HepG2 (cell line): ENCODE results near the gene NUFIP2. TPM values are rescaled to one million over a fixed set of nuclear protein-coding genes. Genes with fewer than 3 reads are reported as not detected.

Experiments used
- E2F1 ChIP-seq: sonication (generic); formaldehyde crosslinking; IDR thresholded peaks from 2 replicates; pipeline ENCODE4 v1.5.0; 2020; ENCODE audit warnings: missing genetic modification reagents
- GATA4 ChIP-seq: sonication (generic); IDR thresholded peaks from 2 replicates; pipeline ENCODE4 v1.6.1; 2016; ENCODE audit warnings: antibody characterized with exemption, low read depth, borderline replicate concordance
- SALL2 ChIP-seq: sonication (generic); formaldehyde crosslinking; IDR thresholded peaks from 2 replicates; pipeline ENCODE4 v1.8.1; 2023; ENCODE audit warnings: mild to moderate bottlenecking, missing genetic modification reagents, inconsistent platforms
- SNAPC5 ChIP-seq: sonication (generic); formaldehyde crosslinking; IDR thresholded peaks from 2 replicates; pipeline ENCODE4 v1.8.1; 2023; ENCODE audit warnings: mild to moderate bottlenecking, missing genetic modification reagents, borderline replicate concordance
- U2AF2 ChIP-seq: fragments of 200-400 bp; formaldehyde crosslinking; IDR thresholded peaks from 2 replicates; pipeline ENCODE4 v1.6.1; 2017; ENCODE audit warnings: low read depth, mild to moderate bottlenecking, low read length
- ZBTB42 ChIP-seq: sonication (generic); formaldehyde crosslinking; IDR thresholded peaks from 2 replicates; pipeline ENCODE4 v1.5.0; 2020; ENCODE audit warnings: mild to moderate bottlenecking, missing genetic modification reagents
- ZC3H4 ChIP-seq: sonication (generic); formaldehyde crosslinking; IDR thresholded peaks from 2 replicates; pipeline ENCODE4 v1.4.0; 2020; ENCODE audit warnings: missing genetic modification reagents, borderline replicate concordance
- ZNF124 ChIP-seq: sonication (generic); formaldehyde crosslinking; IDR thresholded peaks from 2 replicates; pipeline ENCODE4 v1.4.0; 2020; ENCODE audit warnings: missing genetic modification reagents
- ZNF205 ChIP-seq: IDR thresholded peaks from 2 replicates; pipeline ENCODE4 v1.6.1; 2018; ENCODE audit warnings: missing biosample characterization, missing genetic modification reagents
- ZNF276 ChIP-seq: sonication (generic); formaldehyde crosslinking; IDR thresholded peaks from 2 replicates; pipeline ENCODE4 v1.4.0; 2020; ENCODE audit warnings: mild to moderate bottlenecking, low read depth, missing genetic modification reagents
- ZNF644 ChIP-seq: IDR thresholded peaks from 2 replicates; pipeline ENCODE4 v1.6.1; 2016; ENCODE audit warnings: low read depth
- ZNF713 ChIP-seq: sonication (generic); formaldehyde crosslinking; IDR thresholded peaks from 2 replicates; pipeline ENCODE4 v1.4.0; 2020; ENCODE audit warnings: mild to moderate bottlenecking, missing genetic modification reagents
- polyA plus RNA-seq, 8 experiments: library from polyadenylated mRNA; depleted of rRNA in 3 of 8; stranded (reverse) in 7 of 8; unstranded in 1 of 8; fragments of >200 nt; fragmentation: Illumina TruSeq in 4 of 8; extraction: Trizol in 4 of 8; gene quantifications; 2 replicates each; pipeline versions ENCODE4 v1.2.1 to v1.2.3, GENCODE V29; 2011 to 2016; ENCODE audit warnings: low read depth in 4 of 8, missing spikeins in 1 of 8, mixed read lengths in 1 of 8; ENCODE audit not compliant: insufficient read depth in 1 of 8
- total RNA-seq, 5 experiments: library from RNA; depleted of rRNA; stranded (reverse); fragments of >200 nt; fragmentation: Illumina TruSeq; extraction: Trizol; gene quantifications; 2 replicates each; pipeline ENCODE4 v1.2.3, GENCODE V29; 2016; ENCODE audit warnings: low read depth in 1 of 5
- TF ChIP-seq, protein P1 (sequence below): sonication (generic); formaldehyde crosslinking; IDR thresholded peaks from 2 replicates; pipeline ENCODE4 v1.8.1; 2023; ENCODE audit warnings: mild to moderate bottlenecking, inconsistent platforms, moderate library complexity, missing genetic modification reagents, borderline replicate concordance
- TF ChIP-seq, protein P2 (sequence below): sonication (generic); formaldehyde crosslinking; IDR thresholded peaks from 2 replicates; pipeline ENCODE4 v1.4.0; 2020; ENCODE audit warnings: missing genetic modification reagents, borderline replicate concordance
- TF ChIP-seq, protein P3 (sequence below): sonication (generic); formaldehyde crosslinking; IDR thresholded peaks from 2 replicates; pipeline ENCODE4 v1.4.0; 2020; ENCODE audit warnings: missing genetic modification reagents
- TF ChIP-seq, protein P4 (sequence below): sonication (generic); formaldehyde crosslinking; IDR thresholded peaks from 2 replicates; pipeline ENCODE4 v1.4.0; 2020; ENCODE audit warnings: missing genetic modification reagents

Gene NUFIP2
- total and polyA plus RNA-seq, 2 of the 13 experiments (the other 11 are each of a cell fraction or from before 2014, with no cell fraction given) = 10.3 to 30.8 TPM

- TF ChIP-seq, protein P1, sequence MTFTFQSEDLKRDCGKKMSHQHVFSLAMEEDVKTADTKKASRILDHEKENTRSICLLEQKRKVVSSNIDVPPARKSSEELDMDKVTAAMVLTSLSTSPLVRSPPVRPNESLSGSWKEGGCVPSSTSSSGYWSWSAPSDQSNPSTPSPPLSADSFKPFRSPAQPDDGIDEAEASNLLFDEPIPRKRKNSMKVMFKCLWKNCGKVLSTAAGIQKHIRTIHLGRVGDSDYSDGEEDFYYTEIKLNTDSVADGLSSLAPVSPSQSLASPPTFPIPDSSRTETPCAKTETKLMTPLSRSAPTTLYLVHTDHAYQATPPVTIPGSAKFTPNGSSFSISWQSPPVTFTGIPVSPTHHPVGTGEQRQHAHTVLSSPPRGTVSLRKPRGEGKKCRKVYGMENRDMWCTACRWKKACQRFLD (CRISPR knock-in tag) = peak; percentile 67
- TF ChIP-seq ZNF276 (CRISPR knock-in tag) (0 out of 2 replicates have a peak, but pooled peaks have one; percentile 83), SALL2 (CRISPR knock-in tag) (peak; percentile 61; the same call in 1 of the 2 replicates), GATA4 (peak; percentile 92), E2F1 (CRISPR knock-in tag) (0 out of 2 replicates have a peak, but pooled peaks have one; percentile 44), ZNF124 (CRISPR knock-in tag) (peak; percentile 92; the same call in 1 of the 2 replicates), ZNF713 (no peak), ZC3H4 (CRISPR knock-in tag) (no peak), U2AF2 (no peak), SNAPC5 (0 out of 2 replicates have a peak, but pooled peaks have one; percentile 22), ZNF205 (CRISPR knock-in tag) (peak; percentile 28; the same call in 1 of the 2 replicates), ZBTB42 (no peak), ZNF644 (CRISPR knock-in tag) (no peak)
- TF ChIP-seq, protein P2, sequence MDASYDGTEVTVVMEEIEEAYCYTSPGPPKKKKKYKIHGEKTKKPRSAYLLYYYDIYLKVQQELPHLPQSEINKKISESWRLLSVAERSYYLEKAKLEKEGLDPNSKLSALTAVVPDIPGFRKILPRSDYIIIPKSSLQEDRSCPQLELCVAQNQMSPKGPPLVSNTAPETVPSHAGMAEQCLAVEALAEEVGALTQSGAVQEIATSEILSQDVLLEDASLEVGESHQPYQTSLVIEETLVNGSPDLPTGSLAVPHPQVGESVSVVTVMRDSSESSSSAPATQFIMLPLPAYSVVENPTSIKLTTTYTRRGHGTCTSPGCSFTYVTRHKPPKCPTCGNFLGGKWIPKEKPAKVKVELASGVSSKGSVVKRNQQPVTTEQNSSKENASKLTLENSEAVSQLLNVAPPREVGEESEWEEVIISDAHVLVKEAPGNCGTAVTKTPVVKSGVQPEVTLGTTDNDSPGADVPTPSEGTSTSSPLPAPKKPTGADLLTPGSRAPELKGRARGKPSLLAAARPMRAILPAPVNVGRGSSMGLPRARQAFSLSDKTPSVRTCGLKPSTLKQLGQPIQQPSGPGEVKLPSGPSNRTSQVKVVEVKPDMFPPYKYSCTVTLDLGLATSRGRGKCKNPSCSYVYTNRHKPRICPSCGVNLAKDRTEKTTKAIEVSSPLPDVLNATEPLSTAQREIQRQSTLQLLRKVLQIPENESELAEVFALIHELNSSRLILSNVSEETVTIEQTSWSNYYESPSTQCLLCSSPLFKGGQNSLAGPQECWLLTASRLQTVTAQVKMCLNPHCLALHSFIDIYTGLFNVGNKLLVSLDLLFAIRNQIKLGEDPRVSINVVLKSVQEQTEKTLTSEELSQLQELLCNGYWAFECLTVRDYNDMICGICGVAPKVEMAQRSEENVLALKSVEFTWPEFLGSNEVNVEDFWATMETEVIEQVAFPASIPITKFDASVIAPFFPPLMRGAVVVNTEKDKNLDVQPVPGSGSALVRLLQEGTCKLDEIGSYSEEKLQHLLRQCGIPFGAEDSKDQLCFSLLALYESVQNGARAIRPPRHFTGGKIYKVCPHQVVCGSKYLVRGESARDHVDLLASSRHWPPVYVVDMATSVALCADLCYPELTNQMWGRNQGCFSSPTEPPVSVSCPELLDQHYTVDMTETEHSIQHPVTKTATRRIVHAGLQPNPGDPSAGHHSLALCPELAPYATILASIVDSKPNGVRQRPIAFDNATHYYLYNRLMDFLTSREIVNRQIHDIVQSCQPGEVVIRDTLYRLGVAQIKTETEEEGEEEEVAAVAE (CRISPR knock-in tag) = no peak; the same call in 1 of the 2 replicates
- TF ChIP-seq, protein P3, sequence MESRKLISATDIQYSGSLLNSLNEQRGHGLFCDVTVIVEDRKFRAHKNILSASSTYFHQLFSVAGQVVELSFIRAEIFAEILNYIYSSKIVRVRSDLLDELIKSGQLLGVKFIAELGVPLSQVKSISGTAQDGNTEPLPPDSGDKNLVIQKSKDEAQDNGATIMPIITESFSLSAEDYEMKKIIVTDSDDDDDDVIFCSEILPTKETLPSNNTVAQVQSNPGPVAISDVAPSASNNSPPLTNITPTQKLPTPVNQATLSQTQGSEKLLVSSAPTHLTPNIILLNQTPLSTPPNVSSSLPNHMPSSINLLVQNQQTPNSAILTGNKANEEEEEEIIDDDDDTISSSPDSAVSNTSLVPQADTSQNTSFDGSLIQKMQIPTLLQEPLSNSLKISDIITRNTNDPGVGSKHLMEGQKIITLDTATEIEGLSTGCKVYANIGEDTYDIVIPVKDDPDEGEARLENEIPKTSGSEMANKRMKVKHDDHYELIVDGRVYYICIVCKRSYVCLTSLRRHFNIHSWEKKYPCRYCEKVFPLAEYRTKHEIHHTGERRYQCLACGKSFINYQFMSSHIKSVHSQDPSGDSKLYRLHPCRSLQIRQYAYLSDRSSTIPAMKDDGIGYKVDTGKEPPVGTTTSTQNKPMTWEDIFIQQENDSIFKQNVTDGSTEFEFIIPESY = peak; percentile 65
- TF ChIP-seq, protein P4, sequence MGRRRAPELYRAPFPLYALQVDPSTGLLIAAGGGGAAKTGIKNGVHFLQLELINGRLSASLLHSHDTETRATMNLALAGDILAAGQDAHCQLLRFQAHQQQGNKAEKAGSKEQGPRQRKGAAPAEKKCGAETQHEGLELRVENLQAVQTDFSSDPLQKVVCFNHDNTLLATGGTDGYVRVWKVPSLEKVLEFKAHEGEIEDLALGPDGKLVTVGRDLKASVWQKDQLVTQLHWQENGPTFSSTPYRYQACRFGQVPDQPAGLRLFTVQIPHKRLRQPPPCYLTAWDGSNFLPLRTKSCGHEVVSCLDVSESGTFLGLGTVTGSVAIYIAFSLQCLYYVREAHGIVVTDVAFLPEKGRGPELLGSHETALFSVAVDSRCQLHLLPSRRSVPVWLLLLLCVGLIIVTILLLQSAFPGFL (CRISPR knock-in tag) = no peak
These were observed at the start of gene NUFIP2 (continued) for GRCh38 chr17:29293890-29294579.
